NAMALWA (cell line): ENCODE measurements around the gene ABCD1.

ENCODE experiments used
- DNase-seq: peaks from one replicate; pipeline ENCODE4 v3.0.0-alpha.2; 2015; ENCODE audit warnings: low spot score

The ABCD1 gene

GRCh38 chrX:153774576-153775292 is 50.1 kb downstream of the ABCD1 start:
- DNase-seq, result no peak

DNA sequence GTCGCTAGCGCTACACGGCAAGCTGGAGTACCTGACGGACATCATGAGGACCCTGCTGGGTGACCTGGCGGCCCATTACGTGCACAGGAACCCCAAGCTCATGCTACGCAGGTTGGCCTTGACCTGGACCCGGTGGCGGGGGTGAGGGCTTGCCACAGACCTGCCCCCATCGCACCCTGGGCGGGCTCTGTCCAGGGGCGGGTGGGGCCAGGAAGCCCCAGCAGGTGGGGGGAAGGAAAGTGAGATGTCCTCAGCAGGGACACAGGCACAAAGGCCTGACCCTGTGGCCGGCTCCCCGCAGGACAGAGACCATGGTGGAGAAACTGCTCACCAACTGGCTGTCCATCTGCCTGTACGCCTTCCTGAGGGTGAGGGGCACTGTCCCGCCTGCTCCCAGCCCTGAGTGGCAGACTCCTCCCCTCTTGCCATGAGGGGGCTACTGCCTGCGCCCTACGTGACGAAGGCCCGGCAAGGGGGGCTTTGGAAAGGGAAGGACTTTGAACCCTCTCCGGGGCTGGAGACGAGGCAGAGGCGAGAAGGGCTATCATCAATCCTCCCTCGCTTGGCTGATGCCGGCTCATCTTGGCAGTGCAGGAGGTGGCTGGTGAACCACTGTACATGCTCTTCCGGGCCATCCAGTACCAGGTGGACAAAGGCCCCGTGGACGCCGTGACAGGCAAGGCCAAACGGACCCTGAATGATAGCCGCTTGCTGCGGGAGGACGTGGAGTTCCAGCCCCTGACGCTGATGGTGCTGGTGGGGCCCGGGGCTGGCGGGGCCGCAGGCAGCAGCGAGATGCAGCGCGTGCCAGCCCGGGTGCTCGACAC is 50.9 kb downstream of the ABCD1 start:
- DNase-seq, result no peak

DNA sequence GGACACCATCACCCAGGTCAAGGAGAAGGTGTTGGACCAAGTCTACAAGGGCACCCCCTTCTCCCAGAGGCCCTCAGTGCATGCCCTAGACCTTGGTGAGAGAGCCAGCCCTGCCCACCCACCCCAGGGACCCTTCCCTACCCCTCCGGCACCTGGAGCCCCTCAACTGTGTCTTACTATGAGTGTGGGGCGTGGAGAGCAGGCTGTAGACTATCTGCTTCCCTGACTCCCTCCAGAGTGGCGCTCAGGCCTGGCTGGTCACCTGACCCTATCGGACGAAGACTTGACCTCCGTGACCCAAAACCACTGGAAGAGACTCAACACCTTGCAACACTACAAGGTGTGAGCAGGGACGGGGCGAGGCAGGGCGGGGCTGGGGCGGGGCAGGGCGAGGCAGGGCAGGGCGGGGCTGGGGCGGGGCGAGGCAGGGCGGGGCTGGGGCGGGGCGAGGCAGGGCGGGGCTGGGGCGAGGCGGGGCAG is 51.5 kb downstream of the ABCD1 start:
- DNase-seq, result peak; percentile 21

DNA sequence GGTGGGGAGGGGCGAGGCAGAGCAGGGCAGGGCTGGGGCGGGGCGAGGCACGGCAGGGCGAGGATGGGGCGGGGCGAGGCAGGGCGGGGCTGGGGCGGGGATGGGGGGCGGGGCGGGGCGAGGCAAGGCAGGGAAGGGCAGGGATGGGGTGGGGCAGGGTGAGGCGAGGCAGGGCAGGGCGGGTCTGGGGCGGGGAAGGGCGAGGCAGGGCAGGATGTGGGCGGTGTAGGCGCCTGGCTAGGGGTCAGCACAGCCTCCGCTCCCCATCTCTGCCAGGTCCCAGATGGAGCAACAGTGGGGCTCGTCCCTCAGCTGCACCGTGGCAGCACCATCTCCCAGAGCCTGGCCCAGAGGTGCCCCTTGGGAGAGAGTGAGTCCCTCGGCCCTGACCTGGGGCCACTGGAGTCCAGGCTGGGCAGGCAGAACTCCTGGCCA is 52.0 kb downstream of the ABCD1 start:
- peak; percentile 20 for DNase-seq

GRCh38 chrX:153777261-153778090 is 52.8 kb downstream of the ABCD1 start:
- no peak for DNase-seq

GRCh38 chrX:153778181-153778580 is 53.5 kb downstream of the ABCD1 start:
- no peak for DNase-seq

- DNase-seq, result peak; percentile 17
Observed at GRCh38 chrX:153778684-153779101, 54.0 kb downstream of the ABCD1 start.

- DNase-seq, result no peak
Observed at GRCh38 chrX:153779891-153780677, 55.4 kb downstream of the ABCD1 start.

DNA sequence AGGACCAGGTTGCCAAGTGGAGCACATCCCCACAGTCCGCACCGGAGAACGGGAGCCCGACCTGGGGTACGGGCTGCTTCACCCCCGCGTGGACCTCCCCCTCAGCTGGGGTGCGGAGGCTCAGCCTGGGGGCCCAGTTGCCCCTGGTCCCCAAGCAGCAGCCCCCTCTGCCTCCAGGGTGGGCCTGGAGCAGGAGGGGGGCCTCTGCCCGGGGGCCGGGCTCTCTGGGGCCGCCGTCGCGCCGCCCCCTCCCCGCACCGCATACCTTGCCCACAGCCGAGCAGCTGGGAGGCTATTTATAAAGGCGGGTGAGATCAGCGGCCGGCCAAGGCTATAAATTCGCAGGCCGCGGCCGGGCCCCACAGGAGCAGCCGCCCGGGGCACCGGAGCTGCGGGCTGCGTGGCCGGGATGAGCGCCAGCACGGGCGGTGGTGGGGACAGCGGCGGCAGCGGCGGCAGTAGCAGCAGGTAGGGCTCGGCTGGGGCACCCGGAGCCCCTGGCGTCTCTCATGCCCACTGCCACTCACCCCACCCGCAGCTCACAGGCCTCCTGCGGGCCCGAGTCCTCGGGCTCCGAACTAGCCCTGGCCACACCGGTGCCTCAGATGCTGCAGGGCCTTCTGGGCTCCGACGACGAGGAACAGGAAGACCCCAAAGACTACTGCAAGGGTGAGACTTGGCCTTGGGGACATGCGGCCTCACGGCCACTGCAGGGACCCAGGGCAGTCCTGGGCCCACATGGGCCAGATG is 56.2 kb downstream of the ABCD1 start, which contains the start of gene SRPK3:
SRPK3 (plus strand) TSS at position 364 of the 750 bp plus-strand sequence; CDS start at position 410, 46 bp downstream.
- no peak for DNase-seq

GRCh38 chrX:153781428-153782047 is 56.9 kb downstream of the ABCD1 start:
- DNase-seq, result no peak

- no peak for DNase-seq
Observed at GRCh38 chrX:153782313-153782712, 57.7 kb downstream of the ABCD1 start.

- no peak for DNase-seq
Observed at GRCh38 chrX:153782871-153783270, 58.2 kb downstream of the ABCD1 start.

DNA sequence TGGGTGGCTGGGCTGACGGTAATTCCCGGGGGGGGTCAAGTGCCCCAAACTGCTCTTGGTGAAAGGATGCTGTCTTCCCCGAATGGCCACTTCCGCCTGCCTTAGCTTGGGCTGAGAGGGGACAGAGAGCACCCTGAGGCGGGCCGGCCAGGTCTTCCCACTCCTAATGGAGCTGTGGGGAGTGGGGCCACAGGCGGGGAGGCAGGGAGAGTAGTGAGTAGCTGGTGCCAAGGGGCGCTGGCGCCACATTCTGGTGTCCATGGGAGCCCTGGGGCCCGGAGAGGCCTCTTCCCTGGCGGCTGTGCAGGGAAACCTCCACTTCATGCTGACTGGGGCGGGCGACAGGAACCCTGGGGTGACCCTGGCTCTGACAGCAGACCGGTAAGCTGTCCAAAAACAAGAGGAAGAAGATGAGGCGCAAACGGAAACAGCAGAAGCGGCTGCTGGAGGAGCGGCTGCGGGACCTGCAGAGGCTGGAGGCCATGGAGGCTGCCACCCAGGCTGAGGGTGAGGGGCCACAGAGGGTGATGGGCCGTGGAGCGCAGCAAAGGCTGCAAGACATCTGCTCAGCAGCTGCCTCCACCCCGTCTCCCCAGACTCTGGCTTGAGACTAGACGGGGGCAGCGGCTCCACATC is 58.8 kb downstream of the ABCD1 start:
- no peak for DNase-seq

DNA sequence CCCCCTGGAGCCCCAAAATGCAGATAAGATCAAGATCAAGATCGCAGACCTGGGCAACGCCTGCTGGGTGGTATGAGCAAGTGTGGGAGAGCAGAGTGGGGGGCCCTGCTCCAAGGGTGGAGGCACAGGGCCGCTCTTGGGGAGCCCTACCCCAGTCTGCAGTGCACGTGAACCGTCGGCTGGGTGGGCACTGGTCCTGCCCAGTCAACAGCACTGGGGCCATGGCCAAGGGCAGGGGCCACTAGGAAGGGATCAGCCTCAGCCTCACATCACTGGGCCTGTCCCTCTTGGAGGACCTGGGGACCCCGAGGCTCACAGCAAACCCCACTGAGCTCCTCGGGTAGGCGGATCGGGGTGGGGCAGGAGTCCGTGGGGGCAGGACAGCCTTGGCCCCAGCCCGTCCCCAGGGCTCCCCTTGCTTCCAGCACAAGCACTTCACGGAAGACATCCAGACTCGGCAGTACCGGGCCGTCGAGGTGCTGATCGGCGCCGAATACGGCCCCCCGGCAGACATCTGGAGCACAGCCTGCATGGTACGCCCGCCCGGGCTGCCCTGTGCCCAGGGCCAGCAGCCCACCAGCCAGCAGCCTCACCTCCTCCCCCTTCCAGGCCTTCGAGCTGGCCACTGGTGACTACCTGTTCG is 59.8 kb downstream of the ABCD1 start:
- DNase-seq, result no peak

DNA sequence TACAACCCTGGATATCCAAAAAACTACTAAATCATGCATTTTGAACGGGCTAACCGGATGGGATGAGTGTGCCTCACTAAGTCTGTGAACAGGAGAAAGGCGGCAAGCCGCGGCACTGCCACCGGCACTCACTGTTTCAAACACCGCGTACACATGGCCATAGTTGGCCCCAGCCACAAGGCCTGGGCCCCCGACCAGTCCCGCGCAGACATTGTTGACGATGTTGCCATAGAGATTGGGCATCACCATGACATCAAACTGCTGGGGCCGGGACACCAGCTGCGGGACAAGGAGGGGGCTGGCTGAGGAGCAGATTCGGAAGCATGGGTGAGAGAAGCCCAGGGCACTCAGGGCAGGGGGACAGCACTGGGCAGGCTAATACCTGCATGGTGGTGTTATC is 62.0 kb downstream of the ABCD1 start:
- no peak for DNase-seq

DNA sequence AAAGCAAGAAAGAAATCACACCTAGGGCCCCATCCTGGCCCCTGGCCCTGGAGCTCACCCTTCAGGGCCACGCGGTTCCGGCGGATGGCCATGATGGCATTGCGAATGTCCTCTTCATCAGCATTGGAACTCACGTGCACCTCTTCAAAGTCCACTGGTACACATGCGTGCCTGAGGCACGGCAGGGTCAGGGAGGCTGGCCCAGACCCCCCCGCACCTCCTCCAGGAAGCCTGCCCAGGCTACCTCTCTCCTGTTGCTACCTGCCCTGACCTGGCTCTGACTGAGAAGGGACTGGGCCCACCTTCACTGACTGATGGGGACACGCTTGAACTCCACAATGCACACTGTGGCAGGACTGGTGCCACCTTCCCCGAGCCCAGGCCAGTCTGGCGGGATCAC is 65.0 kb downstream of the ABCD1 start:
- DNase-seq, result no peak

DNA sequence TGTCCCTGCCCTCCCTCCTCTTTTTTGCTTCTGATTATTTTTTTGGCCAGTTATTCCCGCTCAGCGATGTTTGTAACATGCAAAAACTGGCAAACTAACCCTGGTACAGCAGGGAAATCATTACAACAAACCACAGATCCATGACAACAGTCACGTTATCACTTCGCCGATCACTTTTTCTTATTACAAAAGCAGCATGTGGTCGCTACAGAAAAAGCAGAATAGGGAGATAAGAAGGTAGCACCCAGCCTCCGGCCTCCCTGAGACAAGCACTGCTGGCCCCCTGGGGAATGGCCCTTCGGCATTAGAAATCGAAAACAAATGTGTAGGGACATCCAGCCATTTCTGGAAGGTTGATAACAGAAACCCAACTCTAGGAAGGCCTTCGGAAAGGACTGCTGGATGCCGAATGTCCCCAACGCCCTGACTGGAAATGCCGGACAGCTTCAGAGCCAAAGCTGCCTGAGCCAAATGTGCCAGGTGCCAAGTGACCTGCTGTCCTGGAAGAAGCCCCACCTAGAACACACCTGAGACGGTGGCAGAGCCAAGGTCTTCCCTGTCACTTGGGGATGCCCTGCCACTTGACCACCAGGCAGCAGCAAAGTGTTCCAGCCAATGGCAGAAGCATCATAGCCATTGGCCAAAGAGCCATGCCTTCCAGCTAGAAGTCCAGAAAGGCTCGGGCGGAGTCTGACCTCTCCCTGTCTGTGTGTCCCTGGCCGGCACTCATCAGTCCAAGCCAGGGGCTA is 66.6 kb downstream of the ABCD1 start:
- no peak for DNase-seq

DNA sequence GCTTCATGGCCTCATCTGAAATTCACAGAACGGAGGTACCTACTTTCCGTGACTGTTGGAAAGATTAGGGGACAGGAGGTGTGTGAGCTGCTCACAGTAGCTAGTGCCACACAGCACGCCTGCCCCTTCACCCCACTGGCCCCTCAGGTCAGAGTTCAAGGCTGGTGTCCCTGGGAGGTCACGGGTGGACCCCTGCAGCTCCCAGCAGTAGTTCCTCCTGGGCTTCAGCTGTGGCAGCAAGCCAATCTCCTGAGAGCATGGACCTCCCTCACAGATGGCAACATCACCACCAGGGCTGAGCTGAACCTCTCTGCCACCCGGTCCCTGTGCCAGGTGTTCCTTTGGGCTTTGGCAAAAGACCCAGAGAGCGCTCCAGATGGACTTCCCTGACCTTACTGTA is 67.7 kb downstream of the ABCD1 start:
- DNase-seq, result no peak
